ENCODE measurements around the gene PHF20.

Gene PHF20

DNA sequence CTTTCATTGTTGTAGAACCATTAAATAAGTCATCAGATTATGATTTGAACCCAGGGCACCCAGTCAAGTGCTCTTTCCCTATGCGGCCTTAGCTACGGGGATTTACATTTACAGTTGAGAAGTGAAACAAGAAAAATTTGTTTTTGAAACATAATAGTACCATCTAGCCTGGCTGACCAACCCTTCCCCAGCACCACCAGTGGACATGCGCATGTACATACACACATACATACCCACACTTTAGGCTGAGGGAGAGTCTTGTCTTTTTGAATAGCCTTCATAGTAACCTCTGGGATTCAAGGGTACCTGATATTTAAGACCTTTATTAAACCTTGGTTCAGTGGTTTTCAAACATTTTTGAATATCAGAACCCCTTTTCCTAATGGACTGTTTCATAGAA lies 148.7 kb downstream of the PHF20 start:
- TF ChIP-seq SPI1 (IDR thresholded peaks at IDR 0.05; ENCODE audit: borderline replicate concordance, low read depth) (no peak), POLR2AphosphoS5 (IDR thresholded peaks at IDR 0.05; ENCODE audit: low read depth) (no peak), GABPA (IDR thresholded peaks at IDR 0.05; ENCODE audit: low read depth) (no peak)
- TF ChIP-seq, protein P1, sequence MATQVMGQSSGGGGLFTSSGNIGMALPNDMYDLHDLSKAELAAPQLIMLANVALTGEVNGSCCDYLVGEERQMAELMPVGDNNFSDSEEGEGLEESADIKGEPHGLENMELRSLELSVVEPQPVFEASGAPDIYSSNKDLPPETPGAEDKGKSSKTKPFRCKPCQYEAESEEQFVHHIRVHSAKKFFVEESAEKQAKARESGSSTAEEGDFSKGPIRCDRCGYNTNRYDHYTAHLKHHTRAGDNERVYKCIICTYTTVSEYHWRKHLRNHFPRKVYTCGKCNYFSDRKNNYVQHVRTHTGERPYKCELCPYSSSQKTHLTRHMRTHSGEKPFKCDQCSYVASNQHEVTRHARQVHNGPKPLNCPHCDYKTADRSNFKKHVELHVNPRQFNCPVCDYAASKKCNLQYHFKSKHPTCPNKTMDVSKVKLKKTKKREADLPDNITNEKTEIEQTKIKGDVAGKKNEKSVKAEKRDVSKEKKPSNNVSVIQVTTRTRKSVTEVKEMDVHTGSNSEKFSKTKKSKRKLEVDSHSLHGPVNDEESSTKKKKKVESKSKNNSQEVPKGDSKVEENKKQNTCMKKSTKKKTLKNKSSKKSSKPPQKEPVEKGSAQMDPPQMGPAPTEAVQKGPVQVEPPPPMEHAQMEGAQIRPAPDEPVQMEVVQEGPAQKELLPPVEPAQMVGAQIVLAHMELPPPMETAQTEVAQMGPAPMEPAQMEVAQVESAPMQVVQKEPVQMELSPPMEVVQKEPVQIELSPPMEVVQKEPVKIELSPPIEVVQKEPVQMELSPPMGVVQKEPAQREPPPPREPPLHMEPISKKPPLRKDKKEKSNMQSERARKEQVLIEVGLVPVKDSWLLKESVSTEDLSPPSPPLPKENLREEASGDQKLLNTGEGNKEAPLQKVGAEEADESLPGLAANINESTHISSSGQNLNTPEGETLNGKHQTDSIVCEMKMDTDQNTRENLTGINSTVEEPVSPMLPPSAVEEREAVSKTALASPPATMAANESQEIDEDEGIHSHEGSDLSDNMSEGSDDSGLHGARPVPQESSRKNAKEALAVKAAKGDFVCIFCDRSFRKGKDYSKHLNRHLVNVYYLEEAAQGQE (IDR thresholded peaks at IDR 0.05; ENCODE audit: insufficient replicate concordance, low read depth), result no peak
- TF ChIP-seq, protein P2, sequence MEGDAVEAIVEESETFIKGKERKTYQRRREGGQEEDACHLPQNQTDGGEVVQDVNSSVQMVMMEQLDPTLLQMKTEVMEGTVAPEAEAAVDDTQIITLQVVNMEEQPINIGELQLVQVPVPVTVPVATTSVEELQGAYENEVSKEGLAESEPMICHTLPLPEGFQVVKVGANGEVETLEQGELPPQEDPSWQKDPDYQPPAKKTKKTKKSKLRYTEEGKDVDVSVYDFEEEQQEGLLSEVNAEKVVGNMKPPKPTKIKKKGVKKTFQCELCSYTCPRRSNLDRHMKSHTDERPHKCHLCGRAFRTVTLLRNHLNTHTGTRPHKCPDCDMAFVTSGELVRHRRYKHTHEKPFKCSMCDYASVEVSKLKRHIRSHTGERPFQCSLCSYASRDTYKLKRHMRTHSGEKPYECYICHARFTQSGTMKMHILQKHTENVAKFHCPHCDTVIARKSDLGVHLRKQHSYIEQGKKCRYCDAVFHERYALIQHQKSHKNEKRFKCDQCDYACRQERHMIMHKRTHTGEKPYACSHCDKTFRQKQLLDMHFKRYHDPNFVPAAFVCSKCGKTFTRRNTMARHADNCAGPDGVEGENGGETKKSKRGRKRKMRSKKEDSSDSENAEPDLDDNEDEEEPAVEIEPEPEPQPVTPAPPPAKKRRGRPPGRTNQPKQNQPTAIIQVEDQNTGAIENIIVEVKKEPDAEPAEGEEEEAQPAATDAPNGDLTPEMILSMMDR (IDR thresholded peaks at IDR 0.05; ENCODE audit: insufficient read depth, low read length), result no peak
- no peak overlapping the region for H3K4me3 ChIP-seq (replicated peaks; ENCODE audit: insufficient read depth, low read length)
- no peak overlapping the region for H3K27ac ChIP-seq (replicated peaks)
- DNase-seq (ENCODE audit: low read depth in 1 of 2, low spot score in 1 of 2), result no peak
- H3K27me3 ChIP-seq (ENCODE audit: insufficient read depth, poor library complexity, severe bottlenecking), result no peaks in the 10 kb centered on the region

DNA sequence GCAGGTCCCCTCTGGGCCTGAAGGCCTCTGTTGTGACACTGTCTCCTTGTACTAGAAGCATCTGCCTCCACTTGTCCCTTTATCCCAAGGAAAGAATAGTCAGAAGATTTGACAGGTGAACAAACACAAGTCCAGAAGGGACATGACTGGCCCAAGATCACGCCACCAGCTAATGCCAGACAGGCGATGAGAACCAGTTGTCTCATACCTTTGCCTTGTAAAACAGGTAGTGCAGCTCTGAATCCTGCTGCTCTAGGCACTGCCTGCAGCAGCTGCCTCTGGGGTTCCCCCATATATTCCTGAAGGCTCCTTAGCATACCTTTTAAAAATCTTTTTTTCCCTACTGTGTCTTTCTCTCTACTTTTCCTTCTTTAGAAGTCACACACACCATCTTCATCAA lies 157.5 kb downstream of the PHF20 start:
- no peaks in the 10 kb centered on the region for H3K27me3 ChIP-seq (ENCODE audit: insufficient read depth, poor library complexity, severe bottlenecking)
- no peak for DNase-seq (ENCODE audit: low read depth in 1 of 2, low spot score in 1 of 2)
- no peak for TF ChIP-seq POLR2AphosphoS5 (IDR thresholded peaks at IDR 0.05; ENCODE audit: low read depth)
- TF ChIP-seq, protein P2 (IDR thresholded peaks at IDR 0.05; ENCODE audit: insufficient read depth, low read length), result no peak
- TF ChIP-seq, protein P1 (IDR thresholded peaks at IDR 0.05; ENCODE audit: insufficient replicate concordance, low read depth), result no peak
- no peak for TF ChIP-seq GABPA (IDR thresholded peaks at IDR 0.05; ENCODE audit: low read depth)
- no peak for TF ChIP-seq SPI1 (IDR thresholded peaks at IDR 0.05; ENCODE audit: borderline replicate concordance, low read depth)
- H3K4me3 ChIP-seq (replicated peaks; ENCODE audit: insufficient read depth, low read length), result no peak overlapping the region
- H3K27ac ChIP-seq (replicated peaks), result no peak overlapping the region

DNA sequence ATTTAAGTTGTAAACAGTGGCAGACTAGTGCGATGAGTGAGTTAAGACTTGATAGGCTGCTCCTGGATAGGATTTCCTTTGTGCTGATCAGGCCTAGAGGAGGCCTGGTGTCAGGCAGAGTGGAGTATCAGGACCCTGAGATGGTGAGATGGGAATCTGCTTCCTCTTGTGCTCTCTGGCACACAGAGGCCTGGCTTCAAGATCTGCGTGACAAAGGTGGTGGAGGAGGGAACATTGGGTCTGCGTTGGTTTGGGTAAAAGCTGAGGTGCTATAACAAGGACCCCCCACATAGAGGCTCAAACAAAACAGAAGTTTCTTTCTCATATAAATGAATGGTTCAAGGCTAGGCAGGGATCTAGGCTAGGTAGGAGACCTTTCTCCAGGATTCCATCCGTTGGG lies 162.2 kb downstream of the PHF20 start:
- Histone ChIP-seq H3K27me3 (ENCODE audit: insufficient read depth, poor library complexity, severe bottlenecking) (no peaks in the 10 kb centered on the region), H3K27ac (replicated peaks) (no peak overlapping the region), H3K4me3 (replicated peaks; ENCODE audit: insufficient read depth, low read length) (no peak overlapping the region)
- no peak for DNase-seq (ENCODE audit: low read depth in 1 of 2, low spot score in 1 of 2)
- TF ChIP-seq, protein P1 (IDR thresholded peaks at IDR 0.05; ENCODE audit: insufficient replicate concordance, low read depth), result no peak
- TF ChIP-seq, protein P2 (IDR thresholded peaks at IDR 0.05; ENCODE audit: insufficient read depth, low read length), result no peak
- TF ChIP-seq POLR2AphosphoS5 (IDR thresholded peaks at IDR 0.05; ENCODE audit: low read depth) (no peak), GABPA (IDR thresholded peaks at IDR 0.05; ENCODE audit: low read depth) (no peak), SPI1 (IDR thresholded peaks at IDR 0.05; ENCODE audit: borderline replicate concordance, low read depth) (no peak)

Measured in HL-60 (cell line).